Kasumi-1 (cell line): ENCODE measurements around the gene RPL7A.
A peak's percentile ranks its signal among the peaks of the same experiment; 100 is the strongest.

Experiments
- DNase-seq, 2 experiments: peaks; one replicate each; lab custom pipeline; 2025; lab: John Stamatoyannopoulos, UW

Gene RPL7A

DNA sequence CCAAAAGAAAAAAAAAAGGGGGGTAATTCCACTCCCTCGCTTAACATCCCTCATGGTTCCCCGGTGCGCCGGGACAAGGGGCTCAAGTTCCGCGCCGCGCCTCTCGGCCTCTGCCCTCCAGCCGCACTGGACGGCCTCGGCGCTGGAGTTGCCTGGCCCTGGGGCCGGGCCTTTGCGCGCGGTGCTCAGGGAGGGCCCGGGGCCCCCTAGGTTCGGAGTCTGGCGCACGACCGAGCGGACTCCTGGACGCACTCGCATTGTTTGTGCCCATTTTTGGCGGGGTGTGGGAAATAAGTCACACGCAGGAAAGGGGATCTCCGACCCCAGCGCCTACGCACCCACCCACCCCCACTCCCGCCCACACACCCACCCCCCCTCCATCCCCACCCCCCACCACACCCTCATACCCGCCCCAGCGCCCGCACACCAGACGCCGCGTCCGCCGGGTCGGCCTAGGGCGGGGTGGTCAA is 468 bp upstream of the RPL7A start:
- DNase-seq: peak in 1 of 2 experiments; percentile 27

DNA sequence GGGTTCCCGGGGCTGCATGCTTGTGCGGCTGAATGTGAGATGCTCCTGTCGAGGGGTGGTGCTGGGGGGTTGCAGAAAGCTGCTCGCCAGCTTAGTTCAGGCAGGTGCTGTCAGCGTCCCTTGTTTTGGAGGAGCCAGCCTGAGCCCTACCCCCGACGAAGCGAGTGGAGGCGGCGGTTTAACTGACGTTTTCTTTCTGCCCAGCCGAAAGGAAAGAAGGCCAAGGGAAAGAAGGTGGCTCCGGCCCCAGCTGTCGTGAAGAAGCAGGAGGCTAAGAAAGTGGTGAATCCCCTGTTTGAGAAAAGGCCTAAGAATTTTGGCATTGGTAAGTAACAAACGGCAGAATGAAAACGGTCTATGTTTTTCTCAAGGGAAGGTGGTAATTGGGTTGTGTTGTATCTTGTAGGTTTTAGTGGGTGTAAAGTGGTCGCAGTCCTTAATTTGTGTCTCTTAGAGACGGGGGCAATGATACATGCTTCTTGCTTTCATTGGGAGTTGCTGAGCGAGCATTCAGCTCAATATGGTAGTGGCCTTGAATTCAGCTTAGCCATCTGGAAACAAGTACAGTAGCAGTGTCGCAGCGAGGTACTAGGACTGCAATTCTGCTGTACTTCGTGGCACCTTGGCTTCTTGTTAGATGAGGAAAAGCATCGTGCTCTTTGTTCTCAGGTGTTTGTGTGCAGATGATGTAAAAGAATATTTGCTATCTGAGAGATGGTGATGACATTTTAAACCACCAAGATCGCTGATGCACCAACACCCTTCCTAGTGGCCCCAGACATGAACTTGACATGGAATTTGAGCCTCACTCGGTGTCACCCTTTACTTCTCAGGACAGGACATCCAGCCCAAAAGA is 928 bp downstream of the RPL7A start:
- DNase-seq: no peak

DNA sequence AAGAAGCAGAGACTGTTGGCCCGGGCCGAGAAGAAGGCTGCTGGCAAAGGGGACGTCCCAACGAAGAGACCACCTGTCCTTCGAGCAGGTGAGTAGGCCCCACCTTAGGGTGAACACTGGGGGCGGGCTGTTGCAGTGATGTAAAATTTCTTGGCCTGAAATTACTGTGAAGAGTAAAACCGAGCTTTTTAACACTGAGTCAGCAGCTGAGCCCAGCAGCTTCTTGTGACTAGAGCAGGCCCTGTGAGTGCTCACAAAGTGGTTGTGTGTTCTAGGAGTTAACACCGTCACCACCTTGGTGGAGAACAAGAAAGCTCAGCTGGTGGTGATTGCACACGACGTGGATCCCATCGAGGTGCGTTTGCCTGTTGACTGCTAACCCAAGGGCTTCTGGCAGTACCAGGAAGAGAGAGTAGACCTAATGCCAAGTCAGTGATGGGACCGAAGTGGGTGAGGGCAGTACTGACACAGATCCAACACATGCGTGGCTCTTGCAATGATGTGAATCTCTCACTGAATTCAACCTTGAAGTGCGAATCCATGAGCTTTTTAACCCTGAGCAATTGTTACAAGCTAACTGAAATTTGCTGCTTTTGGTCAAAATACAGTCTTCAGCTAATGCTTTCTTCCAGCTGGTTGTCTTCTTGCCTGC is 2.1 kb downstream of the RPL7A start:
- DNase-seq: no peak

DNA sequence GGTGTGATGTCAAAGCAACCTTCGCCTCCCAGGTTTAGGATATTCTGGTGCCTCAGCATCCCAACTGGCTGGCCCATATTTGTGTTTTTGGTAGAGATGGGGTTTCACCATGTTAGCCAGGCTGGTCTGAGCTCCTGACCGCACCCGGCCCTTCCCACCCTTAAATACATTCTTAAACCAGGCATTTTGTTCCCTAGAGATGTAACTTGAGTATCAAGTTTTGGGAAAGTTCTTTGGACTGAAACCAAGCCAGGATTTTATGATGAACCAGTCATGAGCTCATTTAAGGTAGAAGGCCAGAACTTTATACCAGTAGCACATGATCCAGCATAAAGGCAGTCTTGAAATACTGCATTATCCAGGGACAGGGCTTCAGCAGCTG is 3.5 kb downstream of the RPL7A start:
- no peak for DNase-seq

DNA sequence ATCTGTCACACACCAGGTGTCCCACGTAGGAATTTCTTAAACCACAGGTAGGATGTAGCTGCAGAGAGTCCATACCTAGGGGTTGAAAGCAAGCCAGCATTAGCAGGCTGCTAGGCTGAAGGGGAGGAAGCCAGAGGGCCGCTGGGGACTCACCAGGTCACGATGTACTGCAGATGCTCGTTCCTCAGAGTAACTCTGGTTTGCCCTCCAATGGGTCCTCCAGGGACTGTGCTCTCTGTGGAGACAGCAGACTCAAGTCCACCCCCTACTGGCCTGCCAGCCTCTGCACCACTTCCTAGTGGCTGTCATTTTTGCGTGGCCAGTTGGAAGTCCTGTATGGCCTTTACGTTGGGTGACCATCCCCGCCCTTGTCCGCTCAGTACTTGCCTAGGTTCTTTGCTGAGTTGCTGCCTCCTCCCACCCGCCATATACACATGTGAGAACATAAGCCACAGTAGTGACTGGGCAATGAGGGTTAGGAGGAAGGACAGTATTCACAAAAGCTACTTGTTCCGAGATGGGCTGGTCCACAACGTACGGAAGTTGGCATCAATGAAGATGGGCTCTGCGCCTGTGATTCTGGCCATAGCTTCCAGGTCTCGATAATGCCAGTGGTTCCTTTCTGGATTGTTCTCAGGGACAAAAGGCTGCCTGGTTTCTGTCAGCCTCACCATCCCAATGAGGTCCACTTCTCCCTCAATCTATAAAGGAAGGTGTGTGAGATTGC is 4.1 kb downstream of the RPL7A start:
- peak; percentile 79 to 80 for DNase-seq

DNA sequence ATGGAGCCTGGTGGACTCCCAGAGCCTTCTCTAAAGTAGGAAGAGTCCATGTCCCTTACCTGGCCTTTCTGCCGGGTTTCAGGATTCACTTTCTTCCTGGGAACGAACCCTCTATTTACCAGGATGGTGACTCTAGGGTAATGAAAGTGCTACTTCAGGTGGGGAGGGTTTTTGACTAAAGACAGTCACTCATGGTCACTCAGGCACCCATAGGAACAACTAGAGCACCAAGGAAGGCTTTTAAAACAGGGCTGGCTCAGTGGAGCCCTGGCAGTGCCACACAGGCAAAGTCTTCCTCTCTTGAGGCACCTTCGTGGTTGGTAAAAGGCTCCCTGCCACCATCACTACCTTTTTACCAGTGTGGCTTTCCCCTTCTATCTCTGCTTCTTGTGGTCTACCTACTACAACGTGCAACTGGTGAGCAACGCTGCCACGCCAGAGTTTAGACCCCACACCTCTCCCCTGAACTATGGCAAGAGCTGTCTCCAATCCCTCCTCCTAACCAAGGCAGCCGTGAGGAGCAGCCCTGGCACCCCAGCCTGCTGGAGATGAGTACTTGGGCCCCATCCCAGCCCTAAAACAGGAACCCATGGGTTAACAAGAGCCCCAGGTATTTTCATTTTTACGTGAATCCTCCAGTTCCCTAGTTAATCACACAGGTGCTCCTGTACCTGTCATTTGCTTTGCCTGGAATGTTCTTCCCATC is 4.8 kb downstream of the RPL7A start:
- DNase-seq: no peak

DNA sequence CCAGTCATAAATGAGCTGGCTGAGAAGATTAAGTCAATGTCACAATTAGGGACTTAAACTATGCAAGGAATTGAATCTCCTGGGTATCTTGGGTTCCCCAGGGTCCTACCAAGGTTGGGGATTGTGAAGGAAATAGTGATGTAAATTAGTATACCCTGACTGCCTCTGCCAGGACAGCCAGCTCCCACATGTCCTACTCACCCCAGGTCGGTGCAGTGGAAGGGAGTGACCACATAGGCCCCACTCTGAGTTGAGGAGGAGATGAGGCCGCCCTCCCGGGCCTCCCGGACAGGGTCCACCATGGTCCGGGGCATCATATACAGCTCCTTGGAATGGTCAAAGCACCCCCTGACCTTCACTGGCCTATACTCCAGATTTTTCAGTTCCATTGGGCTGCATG is 5.5 kb downstream of the RPL7A start:
- no peak for DNase-seq

DNA sequence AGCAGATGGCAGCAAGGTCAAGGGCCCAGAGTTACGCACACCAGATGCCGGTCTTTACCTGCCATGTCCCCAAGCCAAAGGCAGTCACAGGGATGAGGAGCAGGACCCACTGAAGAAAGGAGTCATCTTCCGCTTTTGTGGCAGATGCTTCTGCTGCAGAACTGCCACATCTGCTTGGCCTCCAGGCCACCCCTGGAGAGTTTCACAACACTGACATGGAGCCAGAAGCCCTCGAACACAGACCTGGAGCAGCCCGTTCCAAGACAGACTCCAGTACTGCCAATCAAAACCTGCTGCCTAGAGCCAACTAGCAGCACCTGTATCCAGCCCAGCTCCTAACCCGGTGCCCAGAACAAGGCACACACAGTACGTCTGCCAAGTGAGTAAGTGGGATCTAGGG is 6.7 kb downstream of the RPL7A start:
- DNase-seq: no peak

DNA sequence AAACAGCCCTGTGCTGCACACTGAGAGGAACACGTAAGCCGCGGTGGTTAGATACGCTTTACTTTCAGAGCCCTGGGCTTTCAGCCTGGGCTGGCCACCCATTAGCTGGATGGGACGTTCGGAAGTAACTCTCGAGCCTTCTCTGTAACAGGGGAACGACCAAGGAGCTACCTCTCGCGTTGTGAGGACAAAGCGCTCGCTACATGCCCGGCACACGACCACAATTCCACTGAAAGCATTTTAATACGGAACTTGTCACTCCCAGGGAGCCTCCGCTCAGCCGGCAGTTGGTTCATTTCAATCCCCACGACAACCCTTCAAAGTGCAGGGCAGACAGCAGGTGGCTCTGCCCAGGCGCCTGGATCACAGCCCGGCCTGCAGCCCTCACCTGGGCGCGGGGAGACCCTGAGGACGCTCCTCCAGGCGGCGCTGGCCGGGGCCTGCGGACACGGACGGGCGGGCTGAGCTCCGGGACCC is 7.9 kb downstream of the RPL7A start:
- peak in 1 of 2 experiments; percentile 27 for DNase-seq

DNA sequence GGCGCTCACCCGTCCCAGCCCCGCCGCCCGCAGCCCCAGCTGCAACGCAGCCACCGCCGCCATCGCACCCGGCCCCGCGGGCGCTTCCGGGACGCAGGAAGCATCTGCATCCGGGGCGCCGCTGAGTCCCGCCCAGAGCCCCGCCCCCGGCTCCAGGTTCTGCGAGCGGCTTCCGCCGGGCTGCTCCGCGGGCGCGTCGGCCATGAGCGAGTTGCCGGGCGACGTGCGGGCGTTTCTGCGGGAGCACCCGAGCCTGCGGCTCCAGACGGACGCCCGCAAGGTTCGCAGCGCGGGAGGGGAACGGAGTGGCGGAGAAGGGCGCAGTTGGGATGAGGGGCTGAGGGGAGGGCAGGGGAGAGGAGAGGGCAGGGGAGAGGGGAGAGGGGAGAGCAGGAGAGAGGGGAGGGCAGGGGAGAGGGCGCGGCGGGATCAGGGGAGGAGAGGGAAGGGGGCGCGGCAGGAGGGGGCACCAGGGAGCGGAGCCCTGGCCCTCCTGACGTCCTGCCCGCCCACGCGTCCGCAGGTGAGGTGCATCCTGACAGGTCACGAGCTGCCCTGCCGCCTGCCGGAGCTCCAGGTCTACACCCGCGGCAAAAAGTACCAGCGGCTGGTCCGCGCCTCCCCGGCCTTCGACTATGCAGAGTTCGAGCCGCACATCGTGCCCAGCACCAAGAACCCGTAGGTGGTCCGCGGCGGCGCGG is 8.5 kb downstream of the RPL7A start, which contains the start of the genes SURF1 and SURF2:
TSS of gene SURF1 (minus strand) at position 97 of the 701 bp plus-strand sequence. CDS start at position 63, 34 bp downstream.
TSS of gene SURF2 (plus strand) at position 160 of the 701 bp plus-strand sequence. CDS start at position 203, 43 bp downstream.
- DNase-seq: peak; percentile 76 to 80

DNA sequence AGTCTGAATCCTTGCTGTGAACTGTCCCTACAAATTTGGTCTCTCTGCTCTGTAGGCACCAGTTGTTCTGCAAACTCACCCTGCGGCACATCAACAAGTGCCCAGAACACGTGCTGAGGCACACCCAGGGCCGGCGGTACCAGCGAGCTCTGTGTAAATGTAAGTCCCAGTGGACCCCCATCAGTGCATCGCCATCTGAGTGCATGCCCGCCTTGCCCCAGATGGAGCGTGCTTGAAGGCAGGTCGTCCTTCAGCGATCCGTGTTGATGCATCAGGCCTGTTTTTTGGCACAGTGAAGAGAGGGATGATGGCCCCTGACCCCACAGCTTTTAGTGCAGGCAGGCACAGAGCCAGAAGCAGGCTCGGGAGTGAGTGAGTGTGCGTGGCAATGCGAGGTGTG is 9.6 kb downstream of the RPL7A start:
- no peak for DNase-seq

DNA sequence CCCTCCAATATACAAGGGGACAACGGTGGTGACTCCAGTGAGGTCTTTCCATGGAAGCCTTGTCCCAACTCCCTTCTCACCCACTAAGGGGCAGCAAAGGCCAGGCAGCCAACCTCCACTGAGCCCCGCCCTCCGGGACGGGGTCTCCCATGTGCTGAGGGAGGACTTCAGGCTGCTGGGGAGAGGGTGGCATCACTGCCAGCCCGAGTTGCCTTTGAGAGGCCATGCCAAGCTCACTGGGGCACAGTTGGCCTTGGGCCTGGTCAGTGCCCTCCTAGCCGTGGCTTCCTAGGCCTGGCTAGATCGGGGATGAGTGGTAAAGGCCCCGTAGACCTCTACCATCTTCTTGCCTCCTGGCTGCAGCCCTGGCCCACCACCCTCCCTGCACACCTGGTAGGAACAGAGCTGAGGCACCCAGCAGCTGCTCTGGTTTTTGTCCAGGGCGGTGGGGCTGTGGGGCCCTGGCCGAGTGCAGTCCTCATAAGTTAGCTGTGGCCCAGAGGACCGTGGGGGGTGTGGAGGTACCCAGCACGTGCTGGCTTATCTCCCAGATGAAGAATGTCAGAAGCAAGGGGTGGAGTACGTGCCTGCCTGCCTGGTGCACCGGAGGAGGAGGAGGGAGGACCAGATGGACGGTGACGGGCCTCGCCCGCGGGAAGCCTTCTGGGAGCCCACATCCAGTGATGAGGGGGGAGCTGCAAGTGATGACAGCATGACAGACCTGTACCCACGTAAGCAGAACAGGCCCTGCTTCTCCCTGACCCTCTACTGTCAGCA is 11.6 kb downstream of the RPL7A start:
- peak; percentile 17 for DNase-seq

DNA sequence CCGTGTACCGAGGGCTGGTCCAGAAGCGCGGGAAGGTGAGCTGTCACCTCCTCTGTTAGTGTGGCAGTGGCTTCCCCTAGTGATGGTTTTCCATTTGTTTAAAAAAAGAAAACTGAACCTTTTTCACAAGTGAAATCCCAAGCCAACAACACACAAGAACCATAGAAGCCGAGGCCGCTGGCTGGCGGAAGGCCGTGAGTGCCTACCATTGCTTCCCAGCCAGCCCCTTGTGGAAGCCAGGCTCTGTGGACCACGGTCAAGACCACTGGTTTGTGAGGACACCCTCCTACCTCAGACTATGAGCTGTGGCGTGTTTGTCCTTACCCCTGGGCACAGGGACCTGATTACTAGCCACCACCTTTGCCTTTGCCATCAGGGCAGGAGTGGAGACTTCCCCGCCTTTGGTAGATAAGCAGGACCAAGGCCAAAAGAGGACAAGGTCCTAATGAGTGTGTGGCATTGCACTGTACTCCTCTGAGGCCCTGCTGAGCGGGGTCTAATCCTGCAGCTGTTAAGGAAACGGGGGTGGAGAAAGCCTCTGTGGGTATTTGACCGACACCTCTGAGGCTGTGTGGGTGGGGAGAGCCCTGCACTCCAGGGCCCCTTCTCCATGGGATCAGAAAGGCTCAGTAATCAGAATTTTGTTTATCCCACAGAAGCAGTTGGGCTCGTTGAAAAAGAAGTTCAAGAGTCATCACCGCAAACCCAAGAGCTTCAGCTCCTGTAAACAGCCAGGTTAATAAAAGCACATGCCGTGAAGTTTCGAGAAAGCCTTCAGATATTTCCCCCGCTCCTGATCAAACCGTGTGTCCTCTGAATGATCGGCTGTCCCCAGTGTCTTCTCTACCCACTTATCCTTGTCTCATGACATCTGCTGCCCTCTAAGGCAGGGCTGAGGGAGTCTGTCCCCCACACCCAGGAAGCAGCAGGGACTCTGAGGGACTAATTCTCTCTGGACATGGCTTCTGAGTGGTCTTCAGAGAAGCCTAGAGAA is 12.7 kb downstream of the RPL7A start:
- DNase-seq: no peak

DNA sequence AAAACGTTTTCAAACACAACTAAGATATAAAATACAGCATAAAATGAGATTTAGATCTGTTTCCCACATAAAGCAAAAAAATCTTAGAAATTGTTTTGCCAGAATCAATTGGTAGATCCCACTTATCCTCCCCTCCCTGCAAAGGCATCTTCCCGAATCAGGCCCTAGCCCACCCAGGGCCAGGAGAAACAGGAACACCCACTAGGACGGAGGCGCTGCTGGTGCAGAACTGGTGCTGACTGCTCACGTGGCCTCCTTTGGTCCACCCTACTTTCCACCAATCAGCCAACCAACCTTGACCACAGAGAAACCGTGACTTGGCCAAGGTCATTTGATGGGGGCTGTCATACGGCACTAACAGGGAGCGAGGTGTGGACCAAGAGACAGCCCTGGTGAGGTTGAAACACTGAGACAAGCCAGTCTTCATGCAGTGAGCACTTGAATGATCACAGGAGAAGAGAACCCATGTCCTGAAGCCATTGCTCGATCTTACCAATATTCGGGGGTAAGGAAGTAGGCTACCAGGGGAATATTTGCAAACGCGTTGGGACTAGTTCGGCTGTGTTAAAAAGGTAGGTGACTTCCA is 13.6 kb downstream of the RPL7A start:
- DNase-seq: no peak

DNA sequence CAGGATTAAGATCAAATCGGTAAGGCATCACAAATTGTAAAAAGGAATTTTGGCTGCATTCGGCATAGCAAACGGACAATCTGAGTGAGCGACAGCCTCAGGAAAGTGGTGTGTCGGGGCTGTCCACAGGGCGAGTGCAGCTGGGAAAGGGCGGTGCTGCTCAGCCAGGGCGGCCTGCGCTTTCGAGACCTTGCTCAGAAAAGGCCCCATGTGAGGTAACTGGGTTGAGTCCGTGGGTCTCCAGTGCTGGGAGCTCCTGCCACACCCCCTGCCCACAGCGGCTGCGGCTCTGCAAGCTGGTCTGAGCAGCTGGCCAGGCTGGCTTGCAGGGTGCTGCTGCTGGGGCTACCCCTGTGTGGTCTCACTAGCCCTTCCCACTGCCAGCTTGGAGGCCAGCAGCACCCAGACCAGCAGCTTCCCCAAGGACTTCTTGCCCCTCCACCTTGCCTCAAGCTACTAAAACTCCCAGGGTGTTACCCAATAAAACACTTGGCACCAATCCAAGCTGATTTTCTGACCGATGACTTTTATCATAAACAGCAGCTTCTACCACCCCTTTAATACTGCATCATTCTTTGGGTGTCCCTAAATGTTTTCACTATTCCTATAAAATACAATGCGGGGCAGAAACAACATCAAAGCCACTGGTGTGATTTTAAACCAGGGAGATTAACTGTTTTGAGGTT is 14.5 kb downstream of the RPL7A start:
- no peak for DNase-seq

DNA sequence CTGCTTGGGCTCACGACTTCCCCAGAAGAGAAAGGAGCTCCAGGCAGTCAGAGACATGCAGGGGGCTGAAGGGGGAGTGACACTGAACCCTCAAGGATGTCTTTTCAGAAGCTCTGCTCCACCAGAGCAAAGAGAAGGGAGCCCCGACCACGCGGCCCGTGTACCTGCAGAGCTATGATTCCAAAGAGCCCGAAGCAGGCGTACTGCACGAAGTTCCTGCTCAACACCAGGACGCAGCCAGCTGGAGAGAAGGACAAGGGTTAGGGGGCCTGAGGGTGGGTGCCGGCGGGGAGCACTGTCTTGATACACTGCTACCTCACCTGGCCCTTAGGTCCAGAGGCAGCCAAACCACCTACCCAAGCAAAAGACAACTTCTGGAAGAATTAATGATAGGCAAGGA is 18.4 kb downstream of the RPL7A start:
- no peak for DNase-seq

DNA sequence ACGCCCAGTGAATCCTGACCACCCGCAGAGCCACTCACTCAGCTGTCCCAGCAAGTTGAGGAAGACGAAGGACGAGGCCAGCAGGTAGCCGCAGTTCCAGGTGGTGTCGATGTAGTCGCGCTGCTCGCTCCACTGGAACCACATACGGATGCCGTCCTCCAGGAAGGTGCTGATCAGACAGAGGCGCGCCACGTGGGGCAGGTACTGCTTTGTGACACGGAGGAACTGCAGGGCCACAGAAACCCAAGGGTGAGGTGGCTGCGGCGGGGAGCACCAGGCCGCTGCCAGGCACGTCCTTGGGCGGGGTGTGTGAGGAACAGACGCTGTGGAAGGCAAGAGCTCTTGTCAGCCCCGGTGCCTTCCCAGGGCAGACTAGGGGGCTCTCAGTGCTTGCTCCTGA is 19.2 kb downstream of the RPL7A start:
- DNase-seq: no peak

DNA sequence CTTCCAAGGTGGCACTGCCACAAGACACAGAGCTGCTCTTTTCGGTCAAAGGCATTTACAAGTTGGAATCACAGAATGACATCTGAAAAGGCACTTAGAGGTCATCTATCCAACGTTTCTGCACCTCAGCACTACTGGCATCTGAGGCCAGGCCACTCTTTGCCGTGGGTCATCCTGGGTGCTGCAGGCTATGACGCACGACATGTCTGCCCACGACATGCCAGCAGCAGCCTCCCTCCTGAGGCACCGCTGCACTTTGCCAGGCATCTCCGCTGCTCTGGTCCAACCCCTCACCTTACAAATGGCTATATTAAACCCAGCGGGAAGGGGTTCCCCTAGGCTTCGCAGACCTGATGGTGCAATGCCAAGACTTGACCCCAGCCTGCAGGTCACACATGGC is 19.8 kb downstream of the RPL7A start:
- DNase-seq: no peak
